Stomach (tissue), 4 donors: Measurements from ENCODE around the gene CHEK2.
"Not testable (repeated sequence)": the region's sequence is repeated elsewhere in the genome, so short reads cannot be mapped to it uniquely, and the experiment has no call there.

Experiments used
- CTCF ChIP-seq, 7 experiments: fragments of 450-650 bp in 4 of 7; fragments of 200-600 bp in 3 of 7; sonication (generic) in 3 of 7; IDR thresholded peaks; one replicate each; pipeline ENCODE4 v1.5.1; 2016 to 2019; ENCODE audit warnings: antibody characterized with exemption in 7 of 7, control low read depth in 2 of 7, mild to moderate bottlenecking in 1 of 7
- EP300 ChIP-seq: sonication (generic); formaldehyde crosslinking; IDR thresholded peaks from one replicate; pipeline ENCODE4 v1.6.1; 2017; ENCODE audit warnings: antibody characterized with exemption
- POLR2A ChIP-seq, 4 donors: fragments of 450-650 bp; IDR thresholded peaks; one replicate each; pipeline ENCODE4 v1.6.1; 2016; ENCODE audit warnings: antibody characterized with exemption in 4 of 4, control low read depth in 2 of 4, mild to moderate bottlenecking in 1 of 4, moderate library complexity in 1 of 4
- POLR2AphosphoS5 ChIP-seq, 3 donors: sonication (generic); formaldehyde crosslinking; IDR thresholded peaks; one replicate each; pipeline ENCODE4 v1.6.1; 2016; ENCODE audit warnings: antibody characterized with exemption in 3 of 3

- TF ChIP-seq CTCF (IDR thresholded peaks at IDR 0.05); POLR2A (IDR thresholded peaks at IDR 0.05); POLR2AphosphoS5 (IDR thresholded peaks at IDR 0.05); EP300: not testable (repeated sequence)
These were observed 58.7 kb downstream of the CHEK2 start for GRCh38 chr22:28682966-28683365.
